ENCODE data around the gene HBM. TPM values are rescaled to one million over a fixed set of nuclear protein-coding genes. Genes with fewer than 3 reads are reported as not detected.
"Not testable (repeated sequence)": the region's sequence is repeated elsewhere in the genome, so short reads cannot be mapped to it uniquely, and the experiment has no call there.

The HBM gene, protein sequence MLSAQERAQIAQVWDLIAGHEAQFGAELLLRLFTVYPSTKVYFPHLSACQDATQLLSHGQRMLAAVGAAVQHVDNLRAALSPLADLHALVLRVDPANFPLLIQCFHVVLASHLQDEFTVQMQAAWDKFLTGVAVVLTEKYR
- not detected for total RNA-seq

DNA sequence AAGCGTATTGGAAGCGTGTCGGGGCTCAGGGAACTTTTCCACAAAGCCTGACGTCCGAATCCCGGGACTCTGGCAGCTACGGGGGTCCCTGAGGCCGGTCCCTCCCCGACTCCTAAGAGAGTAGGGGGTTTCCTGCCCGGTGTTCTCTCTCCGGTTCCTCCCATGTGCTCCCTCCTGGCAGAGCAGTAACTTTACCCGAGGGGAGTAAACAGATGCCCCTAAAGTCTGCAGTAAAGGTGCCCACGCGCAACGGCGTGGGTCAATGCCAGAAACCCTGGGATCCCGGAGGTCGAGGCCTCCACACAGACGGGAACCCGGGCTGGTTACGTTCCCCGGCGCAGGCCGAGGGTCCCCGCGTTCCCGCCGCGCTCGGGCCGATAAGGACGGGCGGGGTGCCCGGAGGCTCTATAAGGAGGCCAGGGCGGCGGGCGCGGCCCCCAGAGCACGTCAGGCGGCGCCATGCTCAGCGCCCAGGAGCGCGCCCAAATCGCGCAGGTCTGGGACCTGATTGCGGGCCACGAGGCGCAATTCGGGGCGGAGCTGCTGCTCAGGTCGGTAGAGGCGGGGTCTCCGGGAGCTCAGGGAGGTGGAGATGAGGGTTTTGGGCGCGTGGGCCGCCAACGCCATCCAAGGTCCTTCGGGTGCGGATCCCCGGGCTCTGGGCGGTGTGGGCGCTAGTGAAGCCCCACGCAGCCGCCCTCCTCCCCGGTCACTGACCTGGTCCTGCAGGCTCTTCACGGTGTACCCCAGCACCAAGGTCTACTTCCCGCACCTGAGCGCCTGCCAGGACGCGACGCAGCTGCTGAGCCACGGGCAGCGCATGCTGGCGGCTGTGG lies at the start of gene HBM:
HBM (plus strand) TSS at position 440 of the 836 bp plus-strand sequence; CDS start at position 460, 20 bp downstream.
- peaks cover 7% of the 10 kb centered on the region for H3K4me1 Mint-ChIP-seq (ENCODE audit: low read depth)
- DNase-seq: no peak
- no peak within 1 kb of the TSS for H3K27ac Mint-ChIP-seq
- H3K36me3 Mint-ChIP-seq (ENCODE audit: insufficient read depth in 2 of 2): no peaks in the 10 kb centered on the region
- H3K9me3 Mint-ChIP-seq: no peaks in the 10 kb centered on the region
- ATAC-seq (replicated peaks in 1 of 2): peak in 1 of 2 donors; percentile 16
- H3K4me3 Mint-ChIP-seq: peak within 1 kb of the TSS; percentile 68 to 79
- H3K27me3 Mint-ChIP-seq (ENCODE audit: low read depth): peaks cover 50% of the 10 kb centered on the region

DNA sequence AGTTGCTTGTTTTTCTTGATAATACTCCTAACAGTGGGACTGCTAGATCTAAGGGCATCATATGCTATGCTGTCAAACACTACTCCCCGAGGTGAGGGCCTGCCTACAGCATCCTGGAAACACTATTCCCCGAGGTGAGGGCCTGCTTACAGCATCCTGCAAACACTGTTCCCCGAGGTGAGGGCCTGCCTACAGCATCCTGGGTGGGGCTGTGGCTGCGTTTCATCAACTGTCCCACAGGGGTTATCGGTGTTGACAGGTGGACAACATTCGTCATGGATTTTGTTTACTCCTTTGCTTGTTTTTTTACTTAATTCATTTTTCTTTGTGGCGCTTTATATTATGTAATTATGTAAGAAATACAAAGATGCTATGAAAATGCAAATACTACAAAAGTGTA lies 49.8 kb upstream of the HBM start:
- H3K27ac Mint-ChIP-seq: no peak overlapping the region
- ATAC-seq (replicated peaks in 1 of 2): no peak
- peaks cover 8% of the 10 kb centered on the region for H3K4me1 Mint-ChIP-seq (ENCODE audit: low read depth)
- H3K36me3 Mint-ChIP-seq (ENCODE audit: insufficient read depth in 2 of 2): peaks cover 1 to 7% of the 10 kb centered on the region in 2 donors
- H3K27me3 Mint-ChIP-seq (ENCODE audit: low read depth): no peaks in the 10 kb centered on the region
- no peaks in the 10 kb centered on the region for H3K9me3 Mint-ChIP-seq
- no peak overlapping the region for H3K4me3 Mint-ChIP-seq
- DNase-seq: no peak

DNA sequence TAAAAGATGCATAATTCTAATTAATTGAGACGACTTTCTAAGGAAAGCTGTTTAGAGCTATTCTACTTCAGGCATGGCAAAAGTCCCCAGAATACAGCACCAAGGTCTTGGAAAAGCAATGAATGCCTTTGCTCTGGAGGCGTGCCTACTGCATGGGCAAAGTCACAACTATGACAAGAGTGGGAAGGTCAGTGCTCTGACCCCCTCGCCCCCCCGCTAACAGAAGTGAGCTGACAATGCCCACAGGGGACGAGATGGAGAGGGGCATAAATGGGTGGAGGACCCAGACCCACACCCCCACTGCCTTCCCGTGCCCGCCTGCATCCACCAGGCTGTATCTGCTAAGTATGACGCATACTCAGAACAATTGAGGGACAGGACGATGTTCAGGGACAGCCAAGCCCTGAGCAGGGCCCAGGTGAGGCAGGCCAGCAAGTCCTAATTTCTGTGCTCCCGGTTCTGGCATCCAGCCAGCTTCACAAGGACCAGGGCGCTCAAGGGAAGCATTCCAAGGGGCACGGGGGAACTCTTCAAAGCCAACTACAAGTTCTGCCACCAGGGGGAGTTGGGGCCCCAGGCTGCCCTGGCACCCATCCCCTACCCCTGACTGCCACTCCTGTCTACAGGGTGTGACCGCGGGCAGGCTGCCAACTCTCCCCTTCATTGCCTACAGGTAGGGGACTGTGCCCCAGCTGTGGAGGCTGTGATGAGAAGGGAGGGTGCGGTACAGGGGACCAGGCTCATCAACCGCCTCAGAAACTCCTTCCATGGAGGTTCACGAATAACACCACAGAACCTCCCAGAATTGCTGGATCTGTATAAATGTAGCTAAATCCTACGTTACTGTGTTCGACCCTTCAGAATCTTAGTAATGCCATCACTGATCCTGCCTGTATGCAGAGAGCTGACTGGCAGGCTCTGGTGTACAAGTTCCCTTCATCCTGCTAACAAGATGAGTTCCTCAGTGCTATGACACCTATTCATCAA lies 48.1 kb upstream of the HBM start:
- ATAC-seq (replicated peaks in 1 of 2): peak; percentile 74 to 86
- peak; percentile 71 to 74 for DNase-seq
- H3K4me1 Mint-ChIP-seq (ENCODE audit: low read depth): peaks cover 8% of the 10 kb centered on the region
- no peaks in the 10 kb centered on the region for H3K9me3 Mint-ChIP-seq
- no peak overlapping the region for H3K4me3 Mint-ChIP-seq
- no peaks in the 10 kb centered on the region for H3K27me3 Mint-ChIP-seq (ENCODE audit: low read depth)
- H3K36me3 Mint-ChIP-seq (ENCODE audit: insufficient read depth in 2 of 2): peaks cover 1 to 7% of the 10 kb centered on the region in 2 donors
- no peak overlapping the region for H3K27ac Mint-ChIP-seq

DNA sequence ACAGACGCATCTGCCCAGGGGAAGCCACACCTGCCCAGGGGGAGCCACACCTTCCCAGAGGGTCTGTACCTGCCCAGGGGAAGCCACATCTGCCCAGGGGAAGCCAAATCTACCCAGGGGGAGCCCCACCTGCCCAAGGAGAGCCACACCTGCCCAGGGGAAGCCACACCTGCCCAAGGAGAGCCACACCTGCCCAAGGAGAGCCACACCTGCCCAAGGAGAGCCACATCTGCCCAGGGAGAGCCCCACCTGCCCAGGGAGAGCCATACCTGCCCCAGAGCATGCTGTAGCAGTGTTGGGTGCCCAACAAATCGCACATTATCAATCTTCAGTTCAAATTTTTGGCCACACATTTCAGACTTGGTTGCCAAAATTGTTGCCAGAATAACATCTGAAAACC lies 46.9 kb upstream of the HBM start:
- no peak overlapping the region for H3K4me3 Mint-ChIP-seq
- no peak for ATAC-seq (replicated peaks in 1 of 2)
- H3K27ac Mint-ChIP-seq: no peak overlapping the region
- no peaks in the 10 kb centered on the region for H3K9me3 Mint-ChIP-seq
- H3K36me3 Mint-ChIP-seq (ENCODE audit: insufficient read depth in 2 of 2): peaks cover 1 to 7% of the 10 kb centered on the region in 2 donors
- H3K27me3 Mint-ChIP-seq (ENCODE audit: low read depth): no peaks in the 10 kb centered on the region
- DNase-seq: no peak
- H3K4me1 Mint-ChIP-seq (ENCODE audit: low read depth): peaks cover 3% of the 10 kb centered on the region

DNA sequence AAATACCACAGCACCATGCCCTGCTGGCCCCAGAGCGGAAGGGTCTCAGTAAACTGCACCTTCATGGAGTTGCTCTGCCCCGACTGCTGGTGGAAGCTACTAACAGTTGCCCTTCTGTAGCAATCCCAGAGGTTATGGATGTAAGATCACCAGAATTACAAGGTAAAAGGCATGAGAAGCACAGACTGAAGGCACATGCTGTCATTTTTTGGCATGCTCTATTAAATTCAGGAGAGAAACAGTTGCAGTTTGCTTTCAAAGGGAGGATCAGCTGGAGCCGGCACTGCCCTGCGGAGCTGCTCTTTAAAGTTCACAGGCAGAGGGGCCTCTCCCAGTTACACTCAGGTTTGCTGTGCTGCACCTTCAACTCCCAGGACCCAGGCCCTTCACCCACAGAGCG lies 46.5 kb upstream of the HBM start:
- Mint-ChIP-seq H3K36me3 (ENCODE audit: insufficient read depth in 2 of 2) (peaks cover 1 to 6% of the 10 kb centered on the region in 2 donors), H3K27me3 (ENCODE audit: low read depth) (no peaks in the 10 kb centered on the region), H3K27ac (no peak overlapping the region), H3K4me1 (ENCODE audit: low read depth) (no peaks in the 10 kb centered on the region), H3K9me3 (no peaks in the 10 kb centered on the region), H3K4me3 (no peak overlapping the region)
- DNase-seq (no peak), ATAC-seq (replicated peaks in 1 of 2) (no peak)

DNA sequence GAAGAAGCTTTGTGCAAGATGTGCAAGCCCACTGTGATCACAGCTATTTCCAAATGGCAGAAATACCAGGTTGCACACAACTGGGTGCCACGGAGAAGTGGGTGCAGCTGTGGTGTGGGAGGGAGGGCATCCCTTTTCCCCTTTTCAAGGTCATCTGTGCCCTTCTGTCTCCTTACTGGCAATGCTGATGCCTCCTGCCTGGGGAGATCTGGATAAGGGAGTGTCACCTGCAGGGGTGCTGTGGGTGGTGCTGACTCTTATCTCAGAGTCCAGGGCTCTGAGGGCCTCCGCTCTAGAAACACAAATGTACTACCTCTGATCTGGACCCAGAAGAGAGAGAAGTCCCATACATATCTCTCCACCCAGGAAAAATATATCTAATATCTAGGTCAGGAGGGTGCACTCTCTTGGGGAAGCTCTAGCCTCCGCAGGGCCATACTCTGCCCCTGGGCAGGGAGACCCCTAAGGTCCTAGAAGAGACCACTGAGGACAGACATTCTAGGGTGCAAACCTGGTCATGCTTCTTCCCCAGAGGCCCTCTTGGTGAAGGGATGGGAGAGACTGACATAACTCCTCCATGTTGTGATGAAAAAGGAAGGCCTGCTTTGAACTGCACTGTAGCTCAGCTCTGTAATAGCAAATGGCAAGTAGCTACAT lies 45.8 kb upstream of the HBM start:
- Mint-ChIP-seq H3K4me3 (no peak overlapping the region), H3K36me3 (ENCODE audit: insufficient read depth in 2 of 2) (peaks cover 1 to 6% of the 10 kb centered on the region in 2 donors), H3K4me1 (ENCODE audit: low read depth) (no peaks in the 10 kb centered on the region), H3K27me3 (ENCODE audit: low read depth) (no peaks in the 10 kb centered on the region), H3K9me3 (no peaks in the 10 kb centered on the region), H3K27ac (no peak overlapping the region)
- ATAC-seq (replicated peaks in 1 of 2): no peak
- no peak for DNase-seq

DNA sequence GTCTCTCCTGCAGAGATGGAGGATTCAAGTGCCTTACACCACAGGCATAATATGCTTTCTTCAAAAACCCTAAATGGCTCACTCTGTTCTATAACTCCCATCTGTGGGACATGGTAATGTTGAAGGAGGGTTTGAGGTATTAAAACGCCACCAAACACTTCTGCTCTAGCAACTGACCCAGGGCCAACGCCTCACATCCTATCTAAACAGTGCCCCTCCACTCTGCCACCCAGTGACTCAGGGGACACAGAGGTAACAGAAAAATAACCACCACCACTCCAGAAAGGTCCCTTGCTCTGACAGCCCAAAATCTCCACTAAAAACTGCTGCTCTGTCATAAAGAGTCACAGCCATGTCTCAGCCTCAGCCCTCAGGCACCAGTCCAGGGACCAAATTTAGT lies 45.0 kb upstream of the HBM start:
- Mint-ChIP-seq H3K4me1 (ENCODE audit: low read depth) (no peaks in the 10 kb centered on the region), H3K9me3 (no peaks in the 10 kb centered on the region), H3K4me3 (no peak overlapping the region), H3K36me3 (ENCODE audit: insufficient read depth in 2 of 2) (peaks cover 1 to 7% of the 10 kb centered on the region in 2 donors), H3K27ac (no peak overlapping the region), H3K27me3 (ENCODE audit: low read depth) (no peaks in the 10 kb centered on the region)
- ATAC-seq (replicated peaks in 1 of 2) (no peak), DNase-seq (no peak)

DNA sequence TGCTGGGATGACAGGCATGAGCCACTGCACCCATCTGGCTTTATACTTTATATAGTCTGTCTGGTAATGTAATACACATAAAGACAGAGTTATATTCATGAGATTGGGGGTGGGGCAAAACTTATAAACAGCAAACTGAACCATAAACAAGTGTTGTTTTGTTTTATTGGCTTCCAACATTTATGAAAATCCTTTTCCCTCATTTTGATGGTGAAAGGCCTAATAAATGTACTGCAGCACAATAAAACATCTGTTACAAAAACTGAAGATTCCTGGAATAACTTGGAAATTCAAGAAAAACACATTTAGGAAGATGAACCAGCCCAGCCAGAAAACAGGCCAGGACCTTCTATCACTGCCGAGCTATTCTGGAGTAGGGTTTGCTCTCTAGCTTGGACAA lies 43.4 kb upstream of the HBM start:
- H3K4me3 Mint-ChIP-seq: no peak overlapping the region
- H3K36me3 Mint-ChIP-seq (ENCODE audit: insufficient read depth in 2 of 2): peaks cover 0 to 1% of the 10 kb centered on the region in 2 donors
- H3K27me3 Mint-ChIP-seq (ENCODE audit: low read depth): no peaks in the 10 kb centered on the region
- no peak for ATAC-seq (replicated peaks in 1 of 2)
- DNase-seq: no peak
- H3K4me1 Mint-ChIP-seq (ENCODE audit: low read depth): no peaks in the 10 kb centered on the region
- no peaks in the 10 kb centered on the region for H3K9me3 Mint-ChIP-seq
- H3K27ac Mint-ChIP-seq: no peak overlapping the region

DNA sequence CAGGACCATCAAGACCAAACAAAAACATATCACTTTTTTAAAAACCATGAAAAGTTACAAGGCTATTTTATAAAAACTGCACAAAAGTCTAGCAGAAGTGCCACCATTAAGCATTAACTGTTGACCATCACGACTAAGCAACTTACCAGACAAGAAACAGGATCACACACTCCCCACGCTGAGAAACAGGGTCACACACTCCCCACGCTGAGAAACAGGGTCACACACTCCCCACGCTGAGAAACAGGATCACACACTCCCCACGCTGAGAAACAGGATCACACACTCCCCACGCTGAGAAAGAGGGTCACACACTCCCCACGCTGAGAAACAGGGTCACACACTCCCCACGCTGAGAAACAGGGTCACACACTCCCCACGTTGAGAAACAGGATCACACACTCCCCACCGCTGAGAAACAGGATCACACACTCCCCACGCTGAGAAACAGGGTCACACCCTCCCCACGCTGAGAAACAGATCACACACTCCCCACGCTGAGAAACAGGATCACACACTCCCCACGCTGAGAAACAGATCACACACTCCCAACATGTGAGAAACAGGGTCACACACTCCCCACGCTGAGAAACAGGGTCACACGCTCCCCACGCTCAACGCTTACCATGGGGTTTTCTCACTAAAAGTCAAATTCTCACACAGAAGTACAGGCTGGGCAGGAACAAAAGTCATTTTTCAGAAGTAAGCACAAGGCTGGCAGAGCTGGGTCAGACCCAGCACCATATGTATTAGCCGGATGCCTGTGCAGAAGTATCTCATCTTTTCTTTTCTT lies 42.0 kb upstream of the HBM start:
- not testable (repeated sequence) for H3K9me3 Mint-ChIP-seq; DNase-seq; H3K4me1 Mint-ChIP-seq (ENCODE audit: low read depth); H3K27ac Mint-ChIP-seq; H3K27me3 Mint-ChIP-seq (ENCODE audit: low read depth); ATAC-seq (replicated peaks in 1 of 2); H3K36me3 Mint-ChIP-seq (ENCODE audit: insufficient read depth in 2 of 2); H3K4me3 Mint-ChIP-seq

DNA sequence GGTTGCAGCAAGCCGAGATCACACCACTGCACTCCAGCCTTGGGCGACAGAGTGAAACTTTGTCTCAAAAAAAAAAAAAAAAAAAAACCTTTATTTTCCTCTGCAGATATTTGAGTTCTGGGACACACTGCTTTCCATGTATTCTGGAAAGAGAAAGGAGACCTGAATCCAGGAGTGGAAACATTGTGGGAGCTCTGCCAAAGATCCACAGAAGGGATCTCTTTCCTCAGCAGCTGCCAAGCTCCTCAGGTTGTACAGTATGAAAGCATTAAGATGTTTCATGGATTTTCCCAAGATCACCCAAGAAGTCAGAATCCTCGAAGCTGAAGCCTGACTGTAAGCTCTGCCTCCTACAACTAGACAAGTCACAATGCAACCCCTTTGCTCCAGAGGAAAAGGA lies 40.8 kb upstream of the HBM start:
- no peaks in the 10 kb centered on the region for H3K9me3 Mint-ChIP-seq
- H3K36me3 Mint-ChIP-seq (ENCODE audit: insufficient read depth in 2 of 2): peaks cover 0 to 5% of the 10 kb centered on the region in 2 donors
- no peak for ATAC-seq (replicated peaks in 1 of 2)
- DNase-seq: no peak
- no peaks in the 10 kb centered on the region for H3K27me3 Mint-ChIP-seq (ENCODE audit: low read depth)
- H3K4me1 Mint-ChIP-seq (ENCODE audit: low read depth): peaks cover 10% of the 10 kb centered on the region
- H3K27ac Mint-ChIP-seq: no peak overlapping the region
- H3K4me3 Mint-ChIP-seq: no peak overlapping the region

DNA sequence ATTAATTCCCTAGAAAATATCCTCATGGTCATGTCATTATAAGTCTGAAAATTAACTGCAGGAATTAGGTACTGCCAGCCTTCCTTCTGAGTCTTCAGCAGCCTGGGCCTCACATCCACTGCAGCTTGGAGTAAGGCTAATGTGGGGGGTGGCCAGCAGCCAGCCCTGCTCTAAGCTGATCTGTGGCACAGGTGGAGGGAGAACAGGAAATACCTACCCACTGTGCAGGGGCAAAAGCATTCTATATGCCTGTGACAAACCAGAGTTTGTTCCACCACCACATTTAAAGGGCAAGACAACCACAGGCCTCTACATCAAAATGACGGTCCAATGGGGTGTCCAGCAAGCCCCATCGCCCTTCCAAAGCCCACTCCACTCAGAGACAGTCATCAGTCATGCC lies 36.7 kb upstream of the HBM start:
- Mint-ChIP-seq H3K9me3 (no peaks in the 10 kb centered on the region), H3K27me3 (ENCODE audit: low read depth) (no peaks in the 10 kb centered on the region), H3K4me1 (ENCODE audit: low read depth) (peaks cover 27% of the 10 kb centered on the region), H3K4me3 (no peak overlapping the region), H3K36me3 (ENCODE audit: insufficient read depth in 2 of 2) (peaks cover 0 to 5% of the 10 kb centered on the region in 2 donors), H3K27ac (no peak overlapping the region)
- DNase-seq (no peak), ATAC-seq (replicated peaks in 1 of 2) (no peak)

DNA sequence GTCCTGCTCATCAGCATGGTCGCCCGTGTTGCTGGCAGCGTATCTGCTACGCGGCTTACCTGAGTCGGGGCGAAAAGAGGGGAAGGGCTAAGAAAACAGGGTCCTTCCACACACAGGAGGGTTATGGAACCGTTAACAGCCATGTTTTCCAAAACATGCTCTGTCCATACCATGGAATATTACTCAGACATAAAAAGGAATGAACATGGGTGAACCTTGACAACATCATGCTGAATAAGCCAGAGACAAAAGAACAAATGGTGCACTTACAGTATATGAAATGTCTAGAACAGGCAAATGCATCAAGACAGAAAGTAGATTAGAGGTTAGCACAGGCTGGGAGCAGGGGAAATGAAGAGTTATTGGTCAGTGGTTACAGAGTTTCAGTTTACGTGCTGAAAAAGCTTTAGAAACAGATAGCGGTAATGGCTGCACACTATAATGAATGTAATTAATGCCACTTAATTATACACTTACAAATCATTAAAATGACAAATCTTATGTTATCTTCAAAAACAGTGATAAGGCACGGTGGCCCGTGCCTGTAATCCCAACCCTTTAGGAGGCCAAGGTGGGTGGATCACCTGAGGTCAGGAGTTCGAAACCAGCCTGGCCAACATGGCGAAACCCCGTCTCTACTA lies 35.1 kb upstream of the HBM start:
- H3K27me3 Mint-ChIP-seq (ENCODE audit: low read depth): no peaks in the 10 kb centered on the region
- no peak for DNase-seq
- ATAC-seq (replicated peaks in 1 of 2): no peak
- H3K27ac Mint-ChIP-seq: no peak overlapping the region
- no peaks in the 10 kb centered on the region for H3K9me3 Mint-ChIP-seq
- H3K4me1 Mint-ChIP-seq (ENCODE audit: low read depth): peaks cover 41% of the 10 kb centered on the region
- H3K36me3 Mint-ChIP-seq (ENCODE audit: insufficient read depth in 2 of 2): peaks cover 0 to 7% of the 10 kb centered on the region in 2 donors
- H3K4me3 Mint-ChIP-seq: no peak overlapping the region

All from activated T-cell treated with anti-CD3 and anti-CD28 coated beads, Interleukin-2, amount 50 U/mL, for 72 hours (primary cell).